GM19035 (cell line): ENCODE results near the gene ARSG.

Source experiments
- ATAC-seq: cut with Tn5 transposase; IDR thresholded peaks from one replicate; pipeline ENCODE4 v1.9.1; 2021; ENCODE audit not compliant: unreplicated experiment

ARSG gene

DNA sequence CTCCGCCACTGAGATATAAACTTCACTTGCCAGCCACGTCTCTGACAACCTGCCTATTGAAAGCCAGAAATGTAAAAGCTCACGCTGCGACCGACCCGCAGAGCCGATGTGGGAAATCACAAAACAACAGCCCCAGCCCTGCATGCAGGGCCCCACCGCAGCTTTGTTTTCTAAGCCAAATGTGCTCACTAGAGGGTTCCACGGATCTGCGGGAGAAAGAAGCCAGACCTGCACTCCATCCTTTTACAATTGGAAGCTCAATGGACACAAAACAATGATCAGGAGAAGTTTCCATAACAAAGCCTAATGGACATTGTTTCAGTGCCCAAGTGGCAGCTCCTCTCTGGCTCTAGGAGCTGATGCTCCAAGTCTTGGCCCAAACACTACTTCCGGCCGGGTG is 132.9 kb downstream of the ARSG start:
- no peak for ATAC-seq

DNA sequence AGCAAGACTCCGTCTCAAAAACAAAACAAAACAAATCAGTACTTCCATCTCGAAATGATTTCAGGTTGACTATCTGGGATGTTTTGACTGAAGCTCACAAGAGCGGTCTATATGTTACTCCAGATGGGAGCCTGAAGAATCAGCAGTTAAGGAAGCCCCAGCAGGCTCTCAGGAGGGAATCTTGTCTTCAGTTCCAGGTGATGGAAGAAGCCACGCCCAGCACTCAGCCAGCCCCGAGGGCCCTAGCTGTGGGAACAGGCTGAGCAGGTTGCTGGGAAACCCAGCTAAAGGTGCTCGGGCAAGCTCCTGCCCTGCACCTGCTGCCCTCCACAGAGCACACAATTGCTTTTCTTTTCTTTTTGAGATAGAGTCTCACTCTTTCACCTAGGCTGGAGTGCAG is 133.6 kb downstream of the ARSG start:
- no peak for ATAC-seq

DNA sequence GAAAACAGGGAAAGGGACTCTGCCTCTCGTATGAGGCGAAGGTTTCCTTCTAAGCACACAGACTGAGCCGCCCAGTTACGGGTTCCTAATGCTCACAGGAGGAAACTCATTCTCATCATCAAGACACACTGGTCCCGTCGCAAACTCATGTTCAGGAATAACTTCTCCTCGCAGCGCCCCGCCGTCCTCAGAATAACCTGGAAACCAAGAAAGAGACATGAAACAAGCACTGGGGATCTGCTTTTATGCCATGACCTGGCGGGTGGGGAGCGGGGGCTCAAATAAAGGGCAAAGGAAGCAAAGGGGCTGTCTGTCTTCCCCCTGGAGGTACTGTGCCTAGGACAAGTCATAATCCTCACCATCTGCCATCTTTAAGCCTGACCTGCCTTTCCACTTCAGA is 134.7 kb downstream of the ARSG start:
- ATAC-seq = no peak

DNA sequence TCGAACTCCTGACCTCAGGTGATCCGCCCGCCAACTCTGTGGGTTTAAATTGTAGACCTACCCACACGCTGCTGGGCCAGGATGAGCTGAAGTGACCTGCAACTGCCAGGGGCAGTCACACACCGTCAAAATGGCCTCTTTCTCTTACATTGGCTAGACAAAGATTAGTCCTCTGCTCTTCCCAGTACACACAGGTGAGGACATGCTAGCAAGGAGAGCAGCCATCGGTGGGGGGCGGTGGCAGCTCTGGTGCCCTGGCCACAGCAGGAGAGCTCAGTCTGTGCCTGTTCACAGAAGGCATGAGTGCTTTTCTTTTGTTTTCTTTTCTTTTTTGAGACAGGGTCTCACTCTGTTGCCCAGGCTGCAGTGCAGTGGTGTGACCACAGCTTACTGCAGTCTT is 136.3 kb downstream of the ARSG start:
- no peak for ATAC-seq

DNA sequence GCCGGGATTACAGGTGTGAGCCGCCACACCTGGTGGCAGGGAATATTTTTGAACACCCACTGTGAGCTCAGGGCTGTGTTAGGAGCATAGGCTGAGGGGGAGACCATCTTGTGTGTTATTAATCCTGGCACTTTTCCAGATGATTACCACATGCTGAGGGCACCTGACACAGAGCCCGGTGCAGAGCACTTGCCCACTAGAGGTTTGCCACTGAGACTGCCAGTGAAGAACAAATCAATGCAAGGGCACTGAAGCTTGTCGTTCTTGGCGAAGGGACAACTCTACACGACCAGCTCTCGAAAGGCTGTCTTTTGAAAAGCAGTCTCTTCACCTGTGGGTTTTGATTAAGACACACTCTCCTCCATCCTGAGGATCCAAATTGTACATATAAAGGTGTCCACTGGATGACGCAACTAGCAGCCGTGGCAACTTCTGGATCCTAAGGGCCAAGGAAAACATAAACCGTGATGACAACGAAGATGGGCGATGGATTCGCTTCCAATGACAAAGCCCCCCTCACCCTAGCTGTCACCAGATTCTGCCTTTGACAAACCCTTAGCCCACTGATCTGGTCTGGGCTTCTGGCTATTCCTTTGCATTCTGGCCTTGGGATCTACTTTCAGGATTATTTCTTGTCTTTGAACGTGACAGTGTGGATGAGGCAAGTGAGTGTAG is 137.3 kb downstream of the ARSG start:
- no peak for ATAC-seq

DNA sequence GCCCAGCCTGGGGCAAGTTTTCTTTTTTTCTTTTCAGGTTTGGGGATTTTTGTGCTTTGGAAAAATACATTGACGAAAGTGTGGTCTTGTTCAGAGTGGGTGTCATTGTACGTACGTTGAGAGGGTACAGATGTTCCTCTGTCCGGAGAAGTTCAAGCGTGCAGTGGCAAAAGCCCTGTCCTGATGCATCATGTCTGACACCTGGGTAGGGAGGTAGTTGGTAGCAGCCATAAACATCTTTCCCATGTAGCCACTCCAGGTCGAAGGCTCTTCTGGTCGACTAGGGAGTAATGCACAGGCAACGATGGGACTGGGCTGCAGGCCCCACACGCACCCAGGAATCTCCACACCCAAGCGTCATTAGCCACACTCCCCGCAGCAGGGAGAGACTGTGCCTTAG is 138.6 kb downstream of the ARSG start:
- ATAC-seq = no peak

DNA sequence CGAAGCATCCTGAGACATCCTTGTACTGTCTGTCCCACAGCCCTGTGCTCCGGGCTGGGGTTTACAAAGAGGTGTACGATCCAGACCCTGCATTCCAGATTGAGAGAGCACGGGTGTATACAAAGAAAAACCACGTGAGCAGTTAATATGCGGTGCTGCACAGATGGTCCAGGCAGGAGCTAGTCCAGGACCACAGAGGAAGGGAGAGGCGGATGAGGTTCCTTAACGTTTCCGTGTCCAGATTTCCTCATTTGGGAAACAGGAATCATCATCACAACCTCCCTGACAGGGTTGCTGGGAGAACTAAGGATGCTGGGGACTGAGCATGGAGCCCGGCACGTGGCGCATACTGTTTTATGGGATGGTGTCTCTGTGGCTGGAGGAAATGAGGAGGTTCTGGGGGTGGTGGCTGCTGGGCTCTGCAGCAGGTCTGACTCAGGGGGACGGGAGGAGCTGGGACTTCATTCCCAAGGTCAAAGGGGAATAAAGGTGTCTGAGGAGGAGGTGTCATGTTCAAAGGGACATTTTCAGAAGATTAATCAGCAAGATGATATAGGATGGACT is 139.8 kb downstream of the ARSG start:
- ATAC-seq = no peak

DNA sequence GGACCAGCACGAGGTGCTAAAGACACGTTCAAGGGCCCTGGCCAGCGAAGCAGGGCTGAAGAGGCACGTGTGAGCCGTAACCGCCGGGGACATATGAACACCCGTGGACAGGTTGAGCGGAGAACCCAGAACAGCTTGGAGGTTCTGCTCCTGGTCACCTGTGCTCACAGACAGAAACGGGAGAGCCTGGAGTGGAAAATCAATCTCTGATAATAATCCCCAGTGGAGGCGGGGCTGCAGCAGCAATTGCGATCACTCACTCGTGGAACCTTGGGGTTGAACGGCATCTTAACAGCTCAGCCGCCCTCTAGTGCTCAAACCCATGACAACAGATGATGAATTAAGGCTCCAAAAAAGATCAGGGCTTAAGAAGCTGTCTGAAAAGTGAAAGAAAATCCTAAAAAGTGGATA is 140.4 kb downstream of the ARSG start:
- ATAC-seq = no peak

DNA sequence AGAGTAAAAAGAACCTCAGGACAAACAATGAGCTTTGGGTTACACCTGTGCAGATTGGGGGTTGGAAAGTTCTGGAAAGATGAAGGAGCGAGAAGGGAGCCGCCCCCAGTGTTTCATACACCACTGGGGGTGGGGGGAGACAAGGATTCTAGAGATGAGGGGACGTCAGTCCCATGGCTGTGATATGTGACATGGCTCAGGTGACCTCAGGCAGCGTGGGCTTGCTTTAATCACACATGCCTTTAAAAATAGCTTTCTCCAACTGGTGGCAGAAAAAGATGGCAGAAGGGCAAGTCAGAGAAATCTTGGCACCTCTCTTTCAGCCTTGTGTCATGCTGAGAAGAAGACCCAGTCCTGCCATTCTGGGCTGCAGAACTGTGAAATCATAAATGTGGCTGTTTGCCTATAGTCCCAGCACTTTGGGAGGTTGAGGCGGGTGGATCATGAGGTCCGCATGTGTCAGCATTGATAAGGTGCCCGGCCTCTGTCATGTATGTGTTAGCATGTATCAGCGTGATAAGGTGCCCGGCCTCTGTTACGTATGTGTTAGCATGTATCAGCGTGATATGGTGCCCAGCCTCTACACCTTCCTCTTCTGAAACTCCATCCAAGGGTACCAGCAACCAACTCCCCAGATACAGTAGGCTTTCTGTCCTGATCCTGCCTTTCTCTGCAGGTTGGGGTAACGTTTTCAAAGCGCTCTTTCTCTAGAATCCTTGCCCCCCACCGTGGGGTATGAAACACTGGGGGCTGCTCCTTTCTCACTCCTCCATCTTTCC is 141.0 kb downstream of the ARSG start:
- no peak for ATAC-seq

DNA sequence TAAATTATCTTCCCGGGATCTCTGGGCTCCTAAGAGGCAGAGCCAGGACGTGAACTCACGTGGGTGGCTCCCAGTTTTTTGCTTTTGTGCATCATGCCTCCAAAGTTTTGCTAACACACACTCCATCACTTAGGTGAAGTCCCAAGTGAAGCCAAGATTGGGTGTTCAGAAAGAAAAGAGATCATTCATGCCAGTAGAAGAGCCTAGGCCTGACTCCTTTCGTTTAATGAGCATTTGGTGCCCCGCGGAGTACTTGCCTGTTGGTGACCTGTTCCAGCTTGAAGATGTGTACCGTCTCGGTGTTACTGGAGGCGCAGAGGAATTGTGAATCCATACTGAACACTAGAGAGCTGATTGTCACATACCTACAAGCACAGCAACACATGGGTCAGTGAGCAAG is 141.9 kb downstream of the ARSG start:
- no peak for ATAC-seq

DNA sequence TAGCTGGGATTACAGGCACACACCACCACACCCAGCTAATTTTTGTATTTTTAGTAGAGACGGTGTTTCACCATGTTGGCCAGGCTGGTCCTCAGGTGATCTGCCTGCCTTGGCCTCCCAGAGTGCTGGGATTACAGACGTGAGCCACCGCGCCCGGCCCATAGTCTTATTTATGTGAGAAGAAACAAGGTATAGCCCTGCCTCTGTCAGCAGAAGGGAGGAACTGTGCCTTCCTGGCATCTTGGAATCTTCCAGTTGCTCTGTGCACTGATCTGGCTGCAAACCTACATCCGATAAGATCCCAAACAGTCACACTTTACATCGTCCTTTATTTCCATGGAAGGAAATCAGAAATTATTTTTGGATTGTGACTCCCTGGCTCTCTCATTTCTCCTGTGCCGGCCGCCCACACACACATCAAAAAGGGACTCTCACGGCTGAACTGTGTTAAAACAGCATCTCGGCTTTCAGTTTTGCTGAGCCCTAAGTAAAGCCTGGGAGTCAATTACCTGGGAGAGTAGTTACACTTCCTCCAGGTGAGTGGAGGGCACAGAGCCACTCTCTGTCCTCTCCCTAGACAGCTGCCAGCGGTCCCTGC is 142.7 kb downstream of the ARSG start:
- no peak for ATAC-seq

DNA sequence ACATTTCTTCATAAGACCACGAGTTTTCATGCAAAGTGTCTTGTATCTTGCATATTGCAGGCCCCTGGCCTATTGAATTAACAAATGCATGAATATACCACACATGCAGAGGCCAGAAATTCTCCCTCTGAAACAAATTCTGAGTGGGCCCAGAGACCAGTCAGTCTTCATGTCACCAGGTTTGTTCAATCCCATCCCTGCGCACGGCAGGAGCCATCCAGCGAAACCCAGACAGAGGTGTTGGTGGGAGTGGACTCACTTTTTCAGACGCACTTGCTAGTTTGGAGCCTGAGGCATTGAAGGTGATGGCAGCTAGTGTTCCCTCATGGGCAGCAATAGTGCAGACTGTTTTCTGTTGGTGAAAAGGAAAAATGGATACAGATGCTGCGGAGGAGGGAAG is 144.1 kb downstream of the ARSG start:
- ATAC-seq = no peak

DNA sequence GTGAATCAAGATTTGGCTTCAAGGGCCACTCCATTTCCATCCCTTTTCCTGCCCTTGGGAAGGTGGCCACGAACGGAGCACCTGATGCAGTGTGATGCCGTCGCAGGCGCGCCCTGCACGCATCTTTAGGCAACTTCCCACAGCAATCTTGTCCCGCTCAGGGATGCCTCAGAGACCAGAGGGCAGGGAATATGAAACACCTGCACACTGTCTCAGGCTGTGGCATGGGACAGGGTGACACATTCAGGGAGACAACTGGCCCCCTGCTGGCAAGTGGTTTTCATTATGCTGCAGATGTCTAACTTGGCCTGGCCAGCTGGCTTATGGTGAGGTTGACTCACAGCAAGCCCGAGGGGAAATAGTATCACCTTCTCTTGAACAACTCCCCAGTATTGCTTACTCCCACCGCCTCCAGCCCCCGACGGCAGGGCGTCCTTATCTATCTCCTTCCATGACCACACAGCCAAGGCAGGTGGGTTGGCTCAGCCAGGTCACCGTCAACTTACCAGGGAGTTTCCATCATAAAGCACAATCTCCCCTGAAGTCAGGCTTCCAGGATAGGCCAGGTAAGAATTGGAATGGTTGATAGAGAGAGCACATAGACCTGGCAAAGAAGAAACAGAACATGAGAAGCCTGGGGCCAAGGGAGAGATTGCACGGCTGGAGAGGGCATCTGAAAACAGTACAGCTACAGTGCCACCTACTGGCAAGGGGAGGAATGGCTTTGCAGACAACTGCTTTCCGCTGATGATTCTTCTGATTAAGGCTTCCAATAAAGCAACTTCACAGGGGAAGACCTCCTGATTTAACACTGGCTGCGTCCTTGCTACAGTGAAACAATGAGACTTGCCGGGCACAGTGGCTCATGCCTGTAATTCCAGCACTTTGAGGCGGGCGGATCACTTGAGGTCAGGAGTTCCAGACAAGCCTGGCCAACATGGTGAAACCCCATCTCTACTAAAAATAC is 144.9 kb downstream of the ARSG start:
- peak; percentile 55 for ATAC-seq

DNA sequence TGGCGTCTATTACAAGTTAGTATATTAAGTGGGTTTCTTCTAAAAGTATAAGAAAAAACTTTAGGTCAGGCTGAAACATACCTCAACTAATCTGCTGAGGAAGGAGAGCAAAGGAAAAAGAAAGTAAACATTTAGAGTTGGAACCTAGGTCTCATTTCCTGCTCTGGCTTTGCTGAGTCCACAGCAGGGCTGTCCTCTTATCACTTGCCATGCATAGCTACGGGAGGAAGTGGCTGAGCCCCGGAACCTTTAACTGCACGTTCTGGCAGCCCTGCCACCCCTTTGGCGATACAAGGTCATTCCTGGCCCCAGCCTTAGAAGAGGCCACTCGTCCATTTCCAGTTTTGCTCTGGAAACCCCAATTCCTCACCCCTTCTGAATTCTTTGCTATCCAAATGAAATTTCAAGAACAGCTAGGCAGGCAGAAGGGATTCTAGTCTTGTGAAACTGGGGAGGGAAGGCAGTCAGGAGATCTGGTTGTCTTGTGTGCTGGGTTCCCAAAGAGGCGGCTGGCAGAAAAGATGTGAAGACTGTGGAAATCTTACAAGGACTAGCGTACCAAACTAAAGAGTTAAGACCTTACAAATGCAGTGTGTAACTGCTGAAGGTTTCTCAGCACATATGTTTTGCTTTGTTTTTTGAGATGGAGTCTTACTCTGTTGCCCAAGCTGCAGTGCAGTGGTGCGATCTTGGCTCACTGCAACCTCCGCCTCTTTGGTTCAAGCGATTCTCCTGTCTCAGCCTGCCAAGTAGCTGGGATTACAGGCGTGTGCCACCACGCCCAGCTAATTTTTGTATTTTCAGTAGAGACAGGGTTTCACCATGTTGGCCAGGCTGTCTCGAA is 146.9 kb downstream of the ARSG start:
- peak; percentile 70 for ATAC-seq

DNA sequence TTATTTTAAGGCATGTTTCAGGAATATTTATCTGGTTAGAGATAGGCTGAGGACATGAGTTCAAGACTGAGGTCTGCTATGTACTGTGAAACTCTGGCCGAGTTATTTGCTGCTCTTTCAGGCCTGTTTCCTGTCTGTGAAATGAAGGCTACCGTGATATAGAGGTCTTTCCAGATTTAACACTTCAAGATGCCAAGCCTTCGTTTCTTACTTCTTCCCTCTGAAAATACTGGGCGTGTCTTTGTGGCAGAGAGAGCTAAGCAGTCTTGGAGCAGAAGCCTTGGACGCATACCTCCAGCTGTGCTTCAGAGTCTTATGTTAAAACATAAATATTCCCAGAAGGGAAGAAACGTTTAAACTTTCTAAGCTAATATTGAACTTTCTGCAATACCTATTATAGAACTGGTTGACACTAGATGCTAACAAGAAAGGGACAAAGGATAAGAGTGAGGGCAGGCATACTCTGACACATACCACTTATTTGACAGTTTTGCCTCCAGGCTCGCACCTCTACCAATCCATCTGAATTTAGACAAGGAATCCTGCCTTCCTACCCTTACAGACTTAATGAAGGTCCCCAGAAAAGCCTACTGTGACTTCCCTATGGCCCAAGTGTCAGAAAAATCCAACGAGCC is 148.5 kb downstream of the ARSG start:
- no peak for ATAC-seq

DNA sequence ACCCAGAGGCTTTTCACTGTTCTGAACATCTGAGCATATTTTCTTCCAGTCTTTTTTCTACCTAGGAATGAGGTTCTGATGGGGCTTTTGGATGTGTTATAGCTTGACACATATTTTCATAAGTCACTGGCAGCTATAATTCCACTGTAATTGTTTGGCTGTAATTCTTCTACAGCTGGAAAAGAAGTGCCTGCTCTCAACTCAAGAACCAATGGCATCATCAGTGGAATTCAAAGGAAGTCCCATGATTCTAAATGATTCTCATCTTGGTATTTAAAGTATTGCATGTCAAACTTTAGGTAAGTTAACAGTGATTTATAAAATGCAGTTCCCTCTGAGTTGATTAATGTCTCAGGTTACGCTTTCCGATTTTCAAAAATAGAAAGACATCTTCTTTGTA is 149.2 kb downstream of the ARSG start:
- no peak for ATAC-seq

DNA sequence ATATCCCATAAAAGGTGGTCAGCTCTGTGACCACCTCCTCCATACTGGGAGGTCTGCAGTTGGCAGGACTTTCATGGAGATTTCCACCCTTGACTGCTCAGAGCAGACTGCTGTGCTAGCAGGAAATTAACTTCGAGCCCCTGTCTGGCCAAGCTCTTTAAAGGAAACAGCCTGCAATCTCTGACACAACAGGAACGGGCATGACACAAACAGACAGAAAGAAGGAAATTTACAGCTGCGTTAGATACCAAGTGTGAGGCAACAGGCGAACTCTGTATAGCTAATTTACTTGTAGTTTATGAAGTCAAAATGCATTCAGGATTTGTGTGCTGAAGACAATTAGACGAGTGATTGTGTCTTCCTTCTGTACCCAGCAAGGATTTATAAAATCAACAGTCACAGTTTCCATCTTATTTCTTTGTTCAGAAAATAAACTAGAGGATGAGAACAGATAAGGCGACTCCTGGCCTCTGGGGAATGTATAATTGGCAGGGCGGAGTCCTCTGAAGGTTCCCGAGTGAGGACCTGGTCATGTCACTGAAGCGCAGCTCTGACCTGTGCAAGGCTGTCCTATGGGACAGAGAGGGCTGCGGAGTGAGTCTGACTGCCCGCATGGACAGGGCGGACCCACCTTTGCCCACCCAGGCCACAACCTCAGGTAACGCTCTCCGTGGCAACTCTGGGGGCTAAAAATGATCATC is 149.9 kb downstream of the ARSG start:
- ATAC-seq = no peak

DNA sequence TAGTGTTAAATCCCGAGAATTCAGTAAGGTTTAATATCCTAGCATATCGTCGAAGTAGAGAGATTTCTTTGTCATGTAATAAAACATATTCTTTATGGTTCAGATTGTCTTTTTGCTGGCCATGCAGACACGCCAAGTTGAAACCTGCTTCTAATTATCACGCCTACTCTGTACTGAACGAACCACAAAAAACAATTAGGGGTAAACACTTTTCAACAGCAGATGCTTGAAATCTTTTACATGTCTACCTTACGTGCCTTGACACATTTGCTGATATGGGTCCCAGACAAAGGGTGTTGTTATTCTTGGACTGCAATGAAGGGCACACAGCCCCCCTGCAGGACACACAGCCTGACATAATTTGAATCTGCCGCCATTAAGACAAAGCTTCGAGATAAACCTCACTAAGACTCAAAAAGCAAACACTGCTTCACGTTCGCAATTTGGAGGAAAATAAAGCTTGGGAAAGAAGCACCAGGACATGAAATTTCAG is 152.7 kb downstream of the ARSG start:
- ATAC-seq = no peak

DNA sequence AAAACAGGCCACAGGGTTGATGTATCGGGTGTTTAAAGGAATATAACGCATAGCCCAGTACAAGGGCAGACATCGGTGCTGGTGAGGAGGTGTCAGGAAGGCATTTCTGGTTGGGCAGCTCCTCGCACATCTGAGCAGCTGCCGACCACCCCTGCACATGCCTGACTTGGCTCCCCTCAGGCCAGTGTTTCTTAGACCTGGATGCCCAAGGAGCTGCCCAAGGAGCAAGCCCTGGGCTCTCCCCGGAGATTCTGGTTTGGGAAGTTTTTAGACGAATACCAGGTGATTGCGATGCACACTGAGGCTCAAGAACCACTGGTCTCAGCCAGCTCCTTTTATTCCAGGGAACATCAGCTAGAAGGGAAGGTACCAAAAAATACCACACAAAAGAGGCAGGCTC is 154.4 kb downstream of the ARSG start:
- ATAC-seq = no peak
